ENCODE data around the gene ELMO2.

The ELMO2 gene

GRCh38 chr20:46324379-46324778 is 82.0 kb downstream of the ELMO2 start:
- no peak for TF ChIP-seq CTCF (IDR thresholded peaks at IDR 0.05; ENCODE audit: borderline replicate concordance, insufficient read depth, low read depth, low read length)
- H3K4me3 ChIP-seq (ENCODE audit: low read depth, low read length), result no peak overlapping the region

GRCh38 chr20:46323557-46323956 is 82.9 kb downstream of the ELMO2 start:
- H3K4me3 ChIP-seq (ENCODE audit: low read depth, low read length), result no peak overlapping the region
- TF ChIP-seq CTCF (IDR thresholded peaks at IDR 0.05; ENCODE audit: borderline replicate concordance, insufficient read depth, low read depth, low read length), result no peak

GRCh38 chr20:46322641-46323040 is 83.8 kb downstream of the ELMO2 start:
- no peak for TF ChIP-seq CTCF (IDR thresholded peaks at IDR 0.05; ENCODE audit: borderline replicate concordance, insufficient read depth, low read depth, low read length)

GRCh38 chr20:46317685-46318177 is 88.7 kb downstream of the ELMO2 start:
- no peak overlapping the region for H3K4me3 ChIP-seq (ENCODE audit: low read depth, low read length)

More at GRCh38 chr20:46322641-46323040, 83.8 kb downstream of the ELMO2 start:
- H3K4me3 ChIP-seq (ENCODE audit: low read depth, low read length), result no peak overlapping the region

GRCh38 chr20:46316984-46317684 is 89.3 kb downstream of the ELMO2 start:
- no peak for TF ChIP-seq CTCF (IDR thresholded peaks at IDR 0.05; ENCODE audit: borderline replicate concordance, insufficient read depth, low read depth, low read length)
- no peak overlapping the region for H3K4me3 ChIP-seq (ENCODE audit: low read depth, low read length)

More at GRCh38 chr20:46317685-46318177, 88.7 kb downstream of the ELMO2 start:
- no peak for TF ChIP-seq CTCF (IDR thresholded peaks at IDR 0.05; ENCODE audit: borderline replicate concordance, insufficient read depth, low read depth, low read length)
